Kidney epithelial cell (primary cell): ENCODE data around the gene ARHGAP1. TPM values are rescaled to one million over a fixed set of nuclear protein-coding genes. Genes with fewer than 3 reads are reported as not detected.
"Not testable (repeated sequence)": the region's sequence is repeated elsewhere in the genome, so short reads cannot be mapped to it uniquely, and the experiment has no call there.

Experiments used
- DNase-seq: peaks from one replicate; pipeline ENCODE4 v3.0.0-alpha.2; 2010; ENCODE audit warnings: low read depth
- H3K27me3 ChIP-seq: 2 replicates; pipeline ENCODE4 v1.6.0; 2011; ENCODE audit warnings: low read length; ENCODE audit not compliant: control insufficient read depth, insufficient read depth
- H3K36me3 ChIP-seq: 2 replicates; pipeline ENCODE4 v1.5.1; 2011; ENCODE audit warnings: low read length; ENCODE audit not compliant: control insufficient read depth, insufficient read depth
- H3K4me3 ChIP-seq: 2 replicates; pipeline ENCODE4 v1.5.1; 2011; ENCODE audit warnings: low read depth, mild to moderate bottlenecking, control low read depth, low read length
- total RNA-seq: library from RNA; depleted of rRNA; stranded (reverse); fragments of >200 nt; gene quantifications from 2 replicates; pipeline ENCODE4 v1.2.3, GENCODE V29; 2015
- TF ChIP-seq, protein P1 (sequence below): IDR thresholded peaks from 2 replicates; pipeline ENCODE4 v1.5.1; 2011; ENCODE audit warnings: mild to moderate bottlenecking, moderate library complexity, low read length, control low read depth, inconsistent platforms; ENCODE audit not compliant: insufficient read depth, poor library complexity, severe bottlenecking

ARHGAP1 gene
- total RNA-seq, 1 donor from 2014 or later: 51.6 TPM

DNA sequence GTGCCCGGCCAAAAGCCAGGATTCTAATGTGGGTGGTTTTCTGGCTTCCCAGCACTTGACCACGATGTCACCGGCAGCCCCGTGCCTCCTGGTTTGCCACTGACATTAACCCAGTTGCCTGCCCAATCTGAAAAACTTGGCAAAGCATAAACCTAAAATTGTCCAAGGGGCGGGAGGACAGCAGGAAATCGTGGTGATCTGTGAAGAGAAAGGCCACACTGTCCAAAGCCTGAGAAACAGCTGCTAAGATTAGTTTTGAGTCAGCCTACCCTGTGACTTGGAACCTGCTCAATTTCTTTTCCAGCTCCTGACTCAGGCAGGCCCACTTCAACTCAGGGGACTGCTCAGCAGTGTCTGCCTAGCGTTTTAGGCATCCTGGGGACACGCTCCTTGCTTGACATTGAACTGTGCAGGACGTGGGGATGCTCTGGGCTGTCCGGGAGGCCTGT, 10.4 kb upstream of the ARHGAP1 start:
- Histone ChIP-seq H3K27me3 (no peaks in the 10 kb centered on the region), H3K4me3 (no peak overlapping the region), H3K36me3 (no peaks in the 10 kb centered on the region)
- TF ChIP-seq, protein P1, sequence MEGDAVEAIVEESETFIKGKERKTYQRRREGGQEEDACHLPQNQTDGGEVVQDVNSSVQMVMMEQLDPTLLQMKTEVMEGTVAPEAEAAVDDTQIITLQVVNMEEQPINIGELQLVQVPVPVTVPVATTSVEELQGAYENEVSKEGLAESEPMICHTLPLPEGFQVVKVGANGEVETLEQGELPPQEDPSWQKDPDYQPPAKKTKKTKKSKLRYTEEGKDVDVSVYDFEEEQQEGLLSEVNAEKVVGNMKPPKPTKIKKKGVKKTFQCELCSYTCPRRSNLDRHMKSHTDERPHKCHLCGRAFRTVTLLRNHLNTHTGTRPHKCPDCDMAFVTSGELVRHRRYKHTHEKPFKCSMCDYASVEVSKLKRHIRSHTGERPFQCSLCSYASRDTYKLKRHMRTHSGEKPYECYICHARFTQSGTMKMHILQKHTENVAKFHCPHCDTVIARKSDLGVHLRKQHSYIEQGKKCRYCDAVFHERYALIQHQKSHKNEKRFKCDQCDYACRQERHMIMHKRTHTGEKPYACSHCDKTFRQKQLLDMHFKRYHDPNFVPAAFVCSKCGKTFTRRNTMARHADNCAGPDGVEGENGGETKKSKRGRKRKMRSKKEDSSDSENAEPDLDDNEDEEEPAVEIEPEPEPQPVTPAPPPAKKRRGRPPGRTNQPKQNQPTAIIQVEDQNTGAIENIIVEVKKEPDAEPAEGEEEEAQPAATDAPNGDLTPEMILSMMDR: no peak
- peak; percentile 53 for DNase-seq

DNA sequence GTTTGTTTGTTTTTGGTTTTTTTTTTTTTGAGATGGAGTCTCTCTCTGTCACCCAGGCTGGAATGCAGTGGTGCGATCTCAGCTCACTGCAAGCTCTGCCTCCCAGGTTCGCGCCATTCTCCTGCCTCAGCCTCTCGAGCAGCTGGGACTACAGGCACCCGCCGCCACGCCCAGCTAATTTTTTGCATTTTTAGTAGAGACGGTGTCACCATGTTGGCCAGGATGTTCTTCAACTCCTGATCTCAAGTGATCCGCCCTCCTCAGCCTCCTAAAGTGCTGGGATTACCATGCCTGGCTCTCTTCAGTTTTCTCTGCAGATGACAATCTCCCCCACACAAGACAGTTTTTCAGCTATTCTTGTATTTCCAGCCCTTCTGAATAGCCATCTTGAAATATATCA, 8.9 kb upstream of the ARHGAP1 start:
- H3K36me3 ChIP-seq, H3K27me3 ChIP-seq, H3K4me3 ChIP-seq, DNase-seq: not testable (repeated sequence)

DNA sequence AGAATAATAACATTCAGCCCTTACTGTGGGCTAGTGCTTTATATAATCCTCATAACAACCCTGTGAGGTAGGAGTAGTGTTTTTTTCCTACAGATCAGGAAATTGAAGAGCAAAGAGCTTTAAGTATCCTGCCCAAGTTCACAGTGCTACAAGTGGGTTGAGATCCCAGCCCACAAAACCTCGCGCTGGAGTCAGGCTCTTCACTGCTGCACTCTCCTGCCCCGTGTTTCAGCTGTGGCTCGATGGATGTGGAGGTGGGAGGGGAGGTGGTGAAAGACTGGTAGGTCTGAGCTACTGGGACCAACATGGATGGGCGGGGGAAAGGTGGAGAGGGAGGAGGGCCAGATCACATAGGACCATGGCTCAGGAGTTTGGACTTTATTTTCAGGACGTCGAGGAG, 6.5 kb upstream of the ARHGAP1 start:
- H3K27me3 ChIP-seq: no peaks in the 10 kb centered on the region
- TF ChIP-seq, protein P1: no peak
- DNase-seq: no peak
- no peak overlapping the region for H3K4me3 ChIP-seq
- H3K36me3 ChIP-seq: peaks cover 1% of the 10 kb centered on the region

DNA sequence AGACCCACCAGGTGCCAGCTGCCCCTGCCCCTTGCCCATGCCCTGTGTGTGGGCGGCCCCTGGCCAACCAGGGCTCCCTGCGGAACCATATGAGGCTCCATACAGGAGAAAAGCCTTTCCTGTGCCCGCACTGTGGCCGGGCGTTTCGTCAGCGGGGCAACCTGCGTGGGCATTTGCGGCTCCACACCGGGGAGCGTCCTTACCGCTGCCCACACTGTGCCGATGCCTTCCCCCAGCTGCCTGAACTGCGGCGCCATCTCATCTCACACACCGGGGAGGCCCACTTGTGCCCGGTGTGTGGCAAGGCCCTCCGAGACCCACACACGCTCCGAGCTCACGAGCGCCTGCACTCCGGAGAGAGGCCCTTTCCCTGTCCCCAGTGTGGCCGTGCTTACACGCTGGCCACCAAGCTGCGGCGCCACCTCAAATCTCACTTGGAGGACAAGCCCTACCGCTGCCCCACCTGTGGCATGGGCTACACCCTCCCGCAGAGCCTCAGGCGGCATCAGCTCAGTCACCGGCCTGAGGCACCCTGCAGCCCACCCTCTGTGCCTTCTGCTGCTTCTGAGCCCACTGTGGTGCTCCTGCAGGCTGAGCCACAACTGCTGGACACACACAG, 4.8 kb upstream of the ARHGAP1 start:
- peaks cover 1% of the 10 kb centered on the region for H3K36me3 ChIP-seq
- H3K4me3 ChIP-seq: no peak overlapping the region
- TF ChIP-seq, protein P1: no peak
- H3K27me3 ChIP-seq: no peaks in the 10 kb centered on the region
- no peak for DNase-seq

DNA sequence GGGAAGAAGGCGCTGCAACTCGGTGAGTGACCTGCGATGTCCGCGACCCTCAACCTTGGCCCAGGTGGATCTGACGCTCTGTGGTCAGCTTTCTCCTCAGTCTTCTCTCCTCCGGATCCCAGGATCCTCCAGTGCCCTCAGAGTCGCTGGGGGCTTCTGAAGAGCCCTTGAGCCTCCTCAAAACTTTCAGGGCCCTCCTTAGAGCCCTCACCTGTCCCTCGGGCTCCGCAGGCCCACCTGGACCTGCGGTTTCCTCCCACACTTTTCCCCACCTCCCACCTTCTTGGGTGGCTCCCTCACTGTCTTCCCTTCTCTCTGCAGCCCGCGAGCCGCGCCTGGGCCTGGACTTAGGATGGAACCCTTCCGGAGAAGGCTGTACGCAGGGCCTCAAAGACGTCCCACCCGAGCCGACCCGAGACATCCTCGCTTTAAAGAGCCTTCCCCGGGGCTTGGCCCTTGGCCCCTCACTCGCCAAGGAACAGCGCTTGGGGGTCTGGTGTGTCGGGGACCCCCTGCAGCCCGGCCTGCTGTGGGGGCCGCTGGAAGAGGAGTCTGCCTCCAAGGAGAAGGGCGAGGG, 747 bp upstream of the ARHGAP1 start:
- peak overlapping the region; percentile 69 for H3K4me3 ChIP-seq
- TF ChIP-seq, protein P1: no peak
- peaks cover 1% of the 10 kb centered on the region for H3K36me3 ChIP-seq
- no peaks in the 10 kb centered on the region for H3K27me3 ChIP-seq
- DNase-seq: no peak

DNA sequence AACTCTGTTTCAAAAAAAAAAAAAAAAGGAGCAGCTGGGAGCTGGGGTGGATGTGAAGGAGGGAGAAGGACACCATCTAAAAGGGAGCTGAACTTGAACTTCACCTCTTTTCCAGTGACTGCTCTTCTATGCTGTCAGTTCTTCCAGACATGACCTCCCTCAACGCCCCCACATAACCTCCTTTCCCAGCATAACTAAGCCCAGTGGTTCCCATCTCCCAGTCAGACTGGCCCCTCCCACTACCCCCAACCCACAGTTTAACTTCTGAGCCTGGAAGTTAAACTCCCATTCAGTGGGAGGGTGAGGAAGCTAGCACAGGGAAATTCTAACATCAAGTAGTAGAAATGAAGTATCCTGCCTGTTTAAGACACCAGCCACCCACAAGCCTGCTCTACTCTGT, 1.8 kb downstream of the ARHGAP1 start:
- H3K4me3 ChIP-seq: no peak overlapping the region
- no peak for DNase-seq

More for the DNA sequence above, 1.8 kb downstream of the ARHGAP1 start:
- Histone ChIP-seq H3K36me3 (peaks cover 4% of the 10 kb centered on the region), H3K27me3 (no peaks in the 10 kb centered on the region)
- TF ChIP-seq, protein P1: no peak
